GM18498 (cell line): ENCODE data around the gene PEX13.

Source experiments
- ATAC-seq: cut with Tn5 transposase; IDR thresholded peaks from one replicate; pipeline ENCODE4 v1.9.1; 2021; ENCODE audit warnings: mild to moderate bottlenecking, moderate library complexity; ENCODE audit not compliant: unreplicated experiment

Gene PEX13

DNA sequence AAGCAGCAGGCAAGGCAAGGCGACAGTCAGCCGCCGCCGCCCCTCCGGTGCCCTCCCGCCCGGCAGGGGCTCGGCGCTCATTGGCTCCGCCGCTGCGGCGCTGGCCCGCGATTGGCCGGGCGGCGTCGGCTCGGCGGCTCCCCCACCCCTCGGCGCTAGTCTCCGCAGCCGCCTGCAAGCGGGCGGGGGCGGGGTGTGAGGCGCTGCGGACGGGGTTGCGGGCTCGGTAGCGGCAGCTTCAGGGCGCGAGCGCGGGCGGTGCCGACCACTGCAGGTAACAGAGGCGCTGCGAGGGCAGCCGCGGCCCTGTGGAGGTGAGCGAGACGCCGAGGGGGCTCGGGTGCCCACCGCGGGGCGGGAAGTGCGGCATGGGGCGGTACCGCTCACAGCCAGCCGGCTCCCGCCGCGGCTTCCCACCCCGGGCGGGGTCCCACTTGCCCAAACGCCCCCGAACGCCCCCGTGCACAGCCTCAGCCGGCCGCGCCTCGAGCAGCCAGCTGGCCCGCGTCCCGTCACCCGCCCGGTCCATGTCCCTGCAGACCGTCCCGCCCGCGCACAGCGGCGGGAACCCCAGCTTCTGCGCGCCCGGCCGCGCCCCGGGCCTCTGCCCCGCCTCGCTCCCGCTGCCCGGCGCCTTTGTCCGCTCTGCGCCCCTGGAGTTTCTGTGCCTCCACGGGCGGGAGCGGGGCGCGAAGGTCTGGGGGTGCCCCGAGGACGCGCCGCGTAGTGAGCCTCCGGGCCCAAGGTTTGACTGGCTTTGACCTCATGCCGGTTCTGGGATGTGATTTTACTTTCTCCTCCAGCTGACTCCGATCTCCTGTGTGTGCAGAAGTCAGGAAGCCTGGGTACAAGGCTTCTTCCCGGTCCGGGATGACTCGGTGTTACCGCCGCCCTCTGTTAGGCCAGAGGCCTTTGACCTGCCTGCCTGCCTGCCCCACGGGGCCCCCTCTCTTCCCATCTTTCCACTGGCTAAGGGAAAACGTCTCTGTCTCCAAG, 48.5 kb downstream of the PEX13 start, which contains the start of gene SANBR:
SANBR (plus strand) TSS at position 158 of the 996 bp plus-strand sequence. CDS start 4,480 bp downstream, outside the sequence.
- peak; percentile 96 for ATAC-seq

DNA sequence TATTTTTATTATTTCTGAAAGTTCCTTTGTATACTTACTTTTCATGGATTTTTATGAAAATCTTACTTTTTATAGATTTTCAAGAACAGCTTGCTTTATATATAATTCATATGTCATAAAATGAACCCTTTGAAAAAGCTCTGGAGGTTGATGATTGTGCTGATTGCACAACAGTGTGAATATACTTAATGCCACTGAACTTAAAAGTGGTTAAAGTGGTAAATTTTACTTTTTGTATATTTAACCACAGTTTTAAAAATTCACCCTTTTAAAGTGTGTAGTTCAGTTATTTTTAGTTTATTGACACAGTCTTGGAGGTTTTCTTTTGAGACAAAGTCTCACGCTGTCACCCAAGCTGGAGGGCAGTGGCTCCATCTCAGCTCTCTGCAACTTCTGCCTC, 56.6 kb downstream of the PEX13 start:
- no peak for ATAC-seq

DNA sequence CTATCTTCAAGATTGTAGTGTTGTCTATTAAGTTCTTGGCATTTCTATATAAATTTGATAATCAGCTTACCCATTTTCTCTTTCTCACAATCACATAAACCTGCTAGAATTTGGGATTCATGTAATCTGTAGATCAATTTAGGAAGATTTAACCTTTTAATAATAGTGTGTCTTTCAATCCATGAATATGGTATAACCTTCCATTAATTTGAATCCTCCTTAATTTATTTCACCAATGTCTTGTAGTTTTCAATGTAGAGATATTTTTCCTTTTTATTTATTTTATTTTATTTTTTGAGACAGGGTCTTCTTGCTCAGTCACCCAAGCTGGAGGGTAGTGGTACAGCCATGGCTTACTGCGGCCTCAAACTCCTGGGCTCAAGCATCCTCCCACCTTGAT, 68.4 kb downstream of the PEX13 start:
- no peak for ATAC-seq

DNA sequence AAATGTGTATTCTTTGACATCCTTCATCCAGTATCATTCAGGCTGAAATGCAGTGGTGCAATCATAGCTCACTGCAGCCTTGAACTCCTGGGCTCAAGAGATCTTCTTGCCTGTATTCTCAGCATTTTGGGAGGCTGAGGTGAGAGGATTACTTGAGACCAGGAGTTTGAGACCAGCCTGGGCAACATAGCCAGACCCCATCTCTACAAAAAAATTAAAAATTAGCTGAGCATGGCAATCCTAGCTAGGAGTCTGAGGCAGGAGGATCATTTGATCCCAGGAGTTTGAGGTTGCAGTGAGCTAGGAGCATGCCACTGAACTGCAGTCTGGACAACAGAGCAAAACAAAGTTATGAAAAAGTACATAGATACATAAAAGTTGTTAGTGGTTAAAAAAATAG, 72.3 kb downstream of the PEX13 start:
- ATAC-seq, result no peak

DNA sequence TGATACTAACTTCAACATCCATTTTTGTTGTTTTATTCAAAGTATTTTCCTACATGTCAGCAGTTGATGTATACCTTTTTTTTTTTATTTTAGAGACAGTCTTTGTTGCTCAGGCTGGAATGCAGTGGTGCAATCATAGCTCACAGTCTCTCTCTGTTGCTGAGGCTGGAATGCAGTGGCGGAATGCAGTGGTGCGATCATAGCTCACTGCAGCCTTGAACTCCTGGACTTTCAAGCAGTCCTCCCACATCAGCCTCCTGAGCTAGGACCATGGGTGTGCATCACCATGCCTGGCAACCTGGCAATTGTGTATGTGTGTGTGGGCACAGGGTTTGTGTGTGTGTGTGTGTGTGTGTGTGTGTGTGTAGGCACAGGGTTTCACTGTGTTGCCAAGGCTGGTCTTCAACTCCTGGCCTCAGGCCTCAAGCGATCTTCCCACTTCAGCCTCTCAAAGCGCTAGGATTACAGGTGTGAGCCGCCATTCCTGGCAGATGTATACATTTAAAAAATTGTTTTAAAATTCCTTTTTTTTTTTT, 72.9 kb downstream of the PEX13 start:
- ATAC-seq, result no peak

DNA sequence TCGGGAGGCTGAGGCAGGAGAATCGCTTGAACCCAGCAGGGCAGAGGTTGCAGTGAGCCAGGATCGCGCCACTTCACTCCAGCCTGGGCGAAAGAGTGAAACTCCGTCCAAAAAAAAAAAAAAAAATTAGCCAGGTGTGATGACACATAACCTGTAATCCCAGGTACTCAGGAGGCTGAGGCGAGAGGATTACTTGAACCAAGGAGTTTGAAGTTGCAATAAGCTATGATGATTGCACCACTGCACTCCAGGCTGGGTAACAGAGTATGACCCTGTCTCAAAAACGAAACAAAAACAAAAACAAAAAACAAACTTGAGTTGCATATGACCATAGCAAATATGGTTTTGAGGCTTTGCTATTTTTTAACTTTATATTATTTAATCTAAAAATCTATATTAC, 74.0 kb downstream of the PEX13 start:
- no peak for ATAC-seq

DNA sequence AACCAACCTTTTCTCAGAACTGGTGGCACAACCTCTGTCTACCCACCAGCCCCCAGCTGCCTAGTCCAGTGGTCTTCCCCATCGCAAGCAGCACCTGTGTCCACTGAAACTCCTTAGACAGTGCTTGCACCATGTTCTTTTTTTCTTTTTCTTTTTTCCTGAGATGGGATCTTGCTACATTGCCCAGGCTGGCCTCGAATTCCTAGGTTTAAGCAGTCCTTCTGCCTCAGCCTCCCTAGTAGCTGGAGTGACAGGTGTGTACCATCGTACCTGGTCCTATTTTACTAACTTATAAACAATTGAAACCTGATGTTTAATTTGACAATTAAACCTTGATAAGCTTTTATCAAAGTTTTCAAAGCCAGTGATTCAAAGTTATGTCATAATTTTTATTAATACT, 78.9 kb downstream of the PEX13 start:
- ATAC-seq, result no peak

DNA sequence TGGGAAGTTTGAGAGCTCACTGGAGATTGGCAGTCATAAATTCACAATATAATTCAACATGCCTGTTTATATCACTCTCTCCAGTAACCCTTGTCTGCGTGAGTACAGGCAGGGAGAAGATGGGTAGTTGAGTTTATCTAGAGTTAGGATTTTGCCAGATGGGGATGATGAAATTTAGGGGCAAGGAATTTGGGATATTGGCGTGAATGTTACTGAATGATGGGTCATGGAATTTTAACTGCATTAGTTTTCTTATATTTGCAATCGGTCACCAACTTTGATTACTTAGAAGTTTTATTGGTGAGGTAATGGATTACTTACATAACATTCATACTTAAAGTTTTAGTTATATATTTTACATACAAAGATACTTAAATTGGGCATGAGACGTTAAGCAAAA, 83.3 kb downstream of the PEX13 start:
- no peak for ATAC-seq
